Neural crest cell (in vitro differentiated cells): ENCODE measurements around the gene SLC13A3. TPM values are rescaled to one million over a fixed set of nuclear protein-coding genes. Genes with fewer than 3 reads are reported as not detected.

Experiments used
- DNase-seq: peaks from one replicate; pipeline ENCODE4 v3.0.0; 2021; ENCODE audit warnings: low read depth, mixed read lengths, low spot score
- H3K27ac Mint-ChIP-seq: one replicate; pipeline ENCODE4 v1.8.0; 2021; ENCODE audit warnings: mild to moderate bottlenecking, mixed read lengths; ENCODE audit not compliant: unreplicated experiment
- H3K27me3 Mint-ChIP-seq: 2 replicates; pipeline ENCODE4 v1.8.0; 2021; ENCODE audit warnings: low read depth, mild to moderate bottlenecking, mixed read lengths
- H3K36me3 Mint-ChIP-seq: 2 replicates; pipeline ENCODE4 v1.8.0; 2021; ENCODE audit warnings: low read depth, mild to moderate bottlenecking, mixed read lengths
- H3K4me1 Mint-ChIP-seq: 2 replicates; pipeline ENCODE4 v1.8.0; 2021; ENCODE audit warnings: mixed read lengths
- H3K4me3 Mint-ChIP-seq: one replicate; pipeline ENCODE4 v1.8.0; 2021; ENCODE audit warnings: mild to moderate bottlenecking, mixed read lengths
- H3K9me3 Mint-ChIP-seq: 2 replicates; pipeline ENCODE4 v1.8.0; 2021; ENCODE audit warnings: mixed read lengths
- CTCF ChIP-seq: fragments of 200-600 bp; sonication (generic); conservative IDR thresholded peaks from 2 replicates; pipeline ENCODE4 v1.5.0; 2021; ENCODE audit warnings: antibody characterized with exemption, mild to moderate bottlenecking
- total RNA-seq: library from RNA; stranded (reverse); gene quantifications from 2 replicates; pipeline ENCODE4 v1.2.1, GENCODE V29; 2021

Gene SLC13A3
- total RNA-seq, 1 donor from 2014 or later, result 6.7 TPM

- Mint-ChIP-seq H3K27me3 (no peaks in the 10 kb centered on the region), H3K4me3 (no peak overlapping the region), H3K27ac (no peak overlapping the region), H3K4me1 (peaks cover 23% of the 10 kb centered on the region), H3K9me3 (peaks cover 5% of the 10 kb centered on the region), H3K36me3 (peaks cover 20% of the 10 kb centered on the region)
- no peak for DNase-seq
- TF ChIP-seq CTCF, result no peak
These were observed 20.7 kb upstream of the SLC13A3 start for GRCh38 chr20:46671866-46672542.

GRCh38 chr20:46670585-46671584, 19.6 kb upstream of the SLC13A3 start:
- Mint-ChIP-seq H3K9me3 (peaks cover 5% of the 10 kb centered on the region), H3K27ac (no peak overlapping the region), H3K4me3 (no peak overlapping the region), H3K4me1 (peaks cover 23% of the 10 kb centered on the region), H3K27me3 (no peaks in the 10 kb centered on the region), H3K36me3 (peaks cover 20% of the 10 kb centered on the region)
- no peak for TF ChIP-seq CTCF
- no peak for DNase-seq

DNA sequence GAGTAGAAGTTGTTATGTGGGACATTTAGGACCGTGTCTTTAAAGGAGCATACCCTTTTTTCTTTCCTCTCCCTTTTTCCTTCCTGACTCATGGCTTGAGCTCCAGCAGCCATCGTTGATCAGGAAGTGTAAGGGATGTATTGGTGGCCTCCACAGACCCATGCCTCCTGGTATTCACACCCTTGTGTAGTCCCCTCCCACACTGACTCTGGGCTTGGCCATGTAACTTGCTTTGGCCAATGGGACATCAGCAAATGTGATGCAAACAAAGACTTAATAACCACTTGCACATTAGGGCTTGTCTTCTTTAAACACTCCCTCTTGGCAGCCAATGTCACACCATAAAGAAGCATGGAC, 18.9 kb upstream of the SLC13A3 start:
- H3K27me3 Mint-ChIP-seq, result no peaks in the 10 kb centered on the region
- peaks cover 5% of the 10 kb centered on the region for H3K9me3 Mint-ChIP-seq
- peaks cover 20% of the 10 kb centered on the region for H3K36me3 Mint-ChIP-seq
- no peak for DNase-seq
- TF ChIP-seq CTCF, result no peak
- no peak overlapping the region for H3K27ac Mint-ChIP-seq
- H3K4me1 Mint-ChIP-seq, result peaks cover 23% of the 10 kb centered on the region
- no peak overlapping the region for H3K4me3 Mint-ChIP-seq

- Mint-ChIP-seq H3K4me3 (no peak overlapping the region), H3K9me3 (peaks cover 4% of the 10 kb centered on the region), H3K27me3 (no peaks in the 10 kb centered on the region), H3K27ac (no peak overlapping the region), H3K36me3 (peaks cover 22% of the 10 kb centered on the region), H3K4me1 (no peaks in the 10 kb centered on the region)
- TF ChIP-seq CTCF, result no peak
- DNase-seq, result no peak
These were observed 15.7 kb upstream of the SLC13A3 start for GRCh38 chr20:46666818-46667515.

GRCh38 chr20:46666306-46666705, 15.0 kb upstream of the SLC13A3 start:
- H3K36me3 Mint-ChIP-seq, result peaks cover 28% of the 10 kb centered on the region
- no peaks in the 10 kb centered on the region for H3K27me3 Mint-ChIP-seq
- H3K27ac Mint-ChIP-seq, result no peak overlapping the region
- H3K9me3 Mint-ChIP-seq, result peaks cover 4% of the 10 kb centered on the region
- no peak for TF ChIP-seq CTCF
- DNase-seq, result no peak
- no peak overlapping the region for H3K4me3 Mint-ChIP-seq
- no peaks in the 10 kb centered on the region for H3K4me1 Mint-ChIP-seq
